ENCODE results near the gene ALDH1L1. TPM values are rescaled to one million over a fixed set of nuclear protein-coding genes. Genes with fewer than 3 reads are reported as not detected.

ALDH1L1 gene
- total RNA-seq, 1 donor = under 0.01 TPM

DNA sequence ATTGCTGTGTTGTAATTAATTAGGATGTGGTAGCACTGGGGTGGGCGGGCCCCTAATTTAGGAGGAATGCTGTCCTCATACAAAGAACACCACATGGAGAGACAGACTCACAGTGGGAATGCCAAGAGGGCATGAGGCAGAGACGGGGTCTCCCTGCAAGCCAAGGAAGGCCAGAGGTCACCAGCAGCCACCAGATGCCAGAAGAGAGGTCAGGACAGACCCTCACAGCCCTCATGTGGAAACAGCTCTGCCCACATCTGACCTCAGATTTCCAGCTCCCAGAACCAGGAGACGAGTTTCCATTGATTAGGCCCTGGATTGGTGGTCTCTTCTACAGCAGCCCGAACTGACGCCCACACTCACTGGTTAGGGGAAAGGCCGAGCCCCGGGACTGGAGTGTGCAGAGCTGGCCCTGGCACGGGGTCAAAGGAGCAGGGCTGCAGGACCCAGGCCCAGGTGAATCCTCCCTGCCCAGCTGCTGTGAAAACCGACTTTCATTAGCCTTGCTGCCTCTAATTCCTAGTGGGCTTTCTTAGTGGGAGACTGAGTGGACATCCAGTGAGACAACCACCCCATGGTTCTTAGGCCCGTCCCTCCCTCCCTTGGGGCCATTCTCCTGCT is 53.5 kb downstream of the ALDH1L1 start:
- no peaks in the 10 kb centered on the region for H3K4me1 ChIP-seq (ENCODE audit: insufficient read depth, low read length)
- no peak overlapping the region for H2AFZ ChIP-seq (ENCODE audit: low read length)
- TF ChIP-seq, protein P1, sequence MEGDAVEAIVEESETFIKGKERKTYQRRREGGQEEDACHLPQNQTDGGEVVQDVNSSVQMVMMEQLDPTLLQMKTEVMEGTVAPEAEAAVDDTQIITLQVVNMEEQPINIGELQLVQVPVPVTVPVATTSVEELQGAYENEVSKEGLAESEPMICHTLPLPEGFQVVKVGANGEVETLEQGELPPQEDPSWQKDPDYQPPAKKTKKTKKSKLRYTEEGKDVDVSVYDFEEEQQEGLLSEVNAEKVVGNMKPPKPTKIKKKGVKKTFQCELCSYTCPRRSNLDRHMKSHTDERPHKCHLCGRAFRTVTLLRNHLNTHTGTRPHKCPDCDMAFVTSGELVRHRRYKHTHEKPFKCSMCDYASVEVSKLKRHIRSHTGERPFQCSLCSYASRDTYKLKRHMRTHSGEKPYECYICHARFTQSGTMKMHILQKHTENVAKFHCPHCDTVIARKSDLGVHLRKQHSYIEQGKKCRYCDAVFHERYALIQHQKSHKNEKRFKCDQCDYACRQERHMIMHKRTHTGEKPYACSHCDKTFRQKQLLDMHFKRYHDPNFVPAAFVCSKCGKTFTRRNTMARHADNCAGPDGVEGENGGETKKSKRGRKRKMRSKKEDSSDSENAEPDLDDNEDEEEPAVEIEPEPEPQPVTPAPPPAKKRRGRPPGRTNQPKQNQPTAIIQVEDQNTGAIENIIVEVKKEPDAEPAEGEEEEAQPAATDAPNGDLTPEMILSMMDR (IDR thresholded peaks at IDR 0.05; ENCODE audit: extremely low read depth, low read depth, low read length) = no peak
- H3K4me2 ChIP-seq (ENCODE audit: insufficient read depth, low read length) = no peak overlapping the region
- no peak overlapping the region for H3K4me3 ChIP-seq (ENCODE audit: insufficient read depth, low read length)
- DNase-seq (ENCODE audit: insufficient read length, low spot score, missing footprints) = no peak
- H3K36me3 ChIP-seq (ENCODE audit: insufficient read depth, low read length) = no peaks in the 10 kb centered on the region
- H4K20me1 ChIP-seq (ENCODE audit: insufficient read depth, low read length) = no peaks in the 10 kb centered on the region
- no peaks in the 10 kb centered on the region for H3K79me2 ChIP-seq (ENCODE audit: insufficient read depth, low read length)
- peaks cover 11% of the 10 kb centered on the region for H3K27me3 ChIP-seq (ENCODE audit: insufficient read depth, low read length)
- H3K27ac ChIP-seq (ENCODE audit: low read depth, low read length) = no peak overlapping the region
- H3K9me3 ChIP-seq (ENCODE audit: low read depth, low read length) = no peaks in the 10 kb centered on the region

DNA sequence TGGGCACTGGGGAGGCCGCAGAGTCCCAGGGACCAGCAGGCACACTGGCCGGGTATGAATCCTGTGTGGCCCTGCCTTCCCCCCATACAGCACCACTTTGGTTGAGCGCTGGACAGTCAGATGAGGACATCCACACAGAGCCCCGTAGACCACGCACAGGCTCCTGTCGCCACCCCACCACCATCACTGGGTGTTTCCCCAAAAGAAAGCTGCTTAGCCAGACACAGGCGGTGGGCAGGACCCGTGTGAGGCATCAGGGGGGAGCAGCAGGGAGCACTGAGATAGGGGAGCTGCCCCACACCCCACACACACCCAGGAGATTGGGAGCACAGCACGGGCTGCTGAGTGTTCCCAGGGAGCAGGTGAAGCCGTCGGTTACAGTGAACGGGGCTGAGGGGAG is 54.1 kb downstream of the ALDH1L1 start:
- Histone ChIP-seq H3K9me3 (ENCODE audit: low read depth, low read length) (no peaks in the 10 kb centered on the region), H4K20me1 (ENCODE audit: insufficient read depth, low read length) (no peaks in the 10 kb centered on the region), H3K4me1 (ENCODE audit: insufficient read depth, low read length) (no peaks in the 10 kb centered on the region), H3K36me3 (ENCODE audit: insufficient read depth, low read length) (no peaks in the 10 kb centered on the region), H3K79me2 (ENCODE audit: insufficient read depth, low read length) (no peaks in the 10 kb centered on the region), H3K27me3 (ENCODE audit: insufficient read depth, low read length) (peaks cover 16% of the 10 kb centered on the region), H3K27ac (ENCODE audit: low read depth, low read length) (no peak overlapping the region), H3K4me3 (ENCODE audit: insufficient read depth, low read length) (no peak overlapping the region), H3K4me2 (ENCODE audit: insufficient read depth, low read length) (no peak overlapping the region), H2AFZ (ENCODE audit: low read length) (no peak overlapping the region)
- TF ChIP-seq, protein P1 (IDR thresholded peaks at IDR 0.05; ENCODE audit: extremely low read depth, low read depth, low read length) = no peak
- DNase-seq (ENCODE audit: insufficient read length, low spot score, missing footprints) = no peak

DNA sequence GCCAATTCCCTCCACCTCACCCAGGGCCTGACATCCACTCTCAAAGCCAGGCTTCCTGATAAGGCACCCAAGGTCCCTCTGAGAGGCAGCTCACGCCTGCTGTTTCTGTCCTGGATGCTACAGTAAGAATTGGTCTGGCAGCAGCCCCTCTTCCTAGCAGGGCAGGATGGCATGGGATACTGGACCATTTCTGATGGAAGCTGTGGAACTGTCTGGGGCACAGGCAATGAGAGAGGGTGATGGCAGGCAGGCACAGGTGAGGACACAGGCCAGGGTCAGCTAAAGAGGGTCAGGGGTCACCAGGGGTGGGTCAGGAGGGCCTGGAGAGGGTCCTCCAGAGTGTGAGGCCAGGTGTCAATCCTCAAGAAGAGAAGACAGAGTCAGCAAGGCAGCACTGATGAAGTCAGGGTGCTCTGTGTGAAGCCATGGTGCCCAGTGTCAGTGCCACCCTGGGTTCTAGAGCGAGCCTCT is 54.6 kb downstream of the ALDH1L1 start:
- H3K79me2 ChIP-seq (ENCODE audit: insufficient read depth, low read length) = no peaks in the 10 kb centered on the region
- TF ChIP-seq, protein P1 (IDR thresholded peaks at IDR 0.05; ENCODE audit: extremely low read depth, low read depth, low read length) = no peak

DNA sequence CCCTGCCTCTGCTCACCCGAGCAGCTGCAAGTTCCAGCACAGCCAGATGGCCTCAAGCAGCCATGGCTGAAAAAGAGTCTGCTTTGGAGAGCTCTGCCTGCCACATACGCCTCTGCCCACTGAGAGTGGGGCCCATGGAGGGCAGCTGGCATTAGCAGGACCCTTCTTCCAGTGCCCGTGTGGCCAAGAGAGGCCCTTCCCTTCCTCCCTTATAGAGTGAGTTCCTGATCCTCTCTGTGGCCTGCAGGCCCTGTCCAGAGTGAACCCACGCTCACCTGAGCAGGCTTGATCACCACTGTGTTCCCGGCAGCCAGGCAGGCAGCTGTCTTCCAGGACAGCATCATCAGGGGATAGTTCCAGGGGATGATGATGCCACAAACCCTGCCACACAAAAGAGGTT is 55.0 kb downstream of the ALDH1L1 start:
- no peak overlapping the region for H3K27ac ChIP-seq (ENCODE audit: low read depth, low read length)
- H3K4me3 ChIP-seq (ENCODE audit: insufficient read depth, low read length) = no peak overlapping the region
- DNase-seq (ENCODE audit: insufficient read length, low spot score, missing footprints) = no peak
- H3K79me2 ChIP-seq (ENCODE audit: insufficient read depth, low read length) = no peaks in the 10 kb centered on the region
- TF ChIP-seq, protein P1 (IDR thresholded peaks at IDR 0.05; ENCODE audit: extremely low read depth, low read depth, low read length) = no peak
- no peaks in the 10 kb centered on the region for H3K36me3 ChIP-seq (ENCODE audit: insufficient read depth, low read length)
- peaks cover 22% of the 10 kb centered on the region for H3K27me3 ChIP-seq (ENCODE audit: insufficient read depth, low read length)
- no peaks in the 10 kb centered on the region for H3K4me1 ChIP-seq (ENCODE audit: insufficient read depth, low read length)
- H4K20me1 ChIP-seq (ENCODE audit: insufficient read depth, low read length) = no peaks in the 10 kb centered on the region
- H2AFZ ChIP-seq (ENCODE audit: low read length) = no peak overlapping the region
- H3K9me3 ChIP-seq (ENCODE audit: low read depth, low read length) = no peaks in the 10 kb centered on the region
- no peak overlapping the region for H3K4me2 ChIP-seq (ENCODE audit: insufficient read depth, low read length)

More for the DNA sequence above, 54.6 kb downstream of the ALDH1L1 start:
- Histone ChIP-seq H2AFZ (ENCODE audit: low read length) (no peak overlapping the region), H3K4me3 (ENCODE audit: insufficient read depth, low read length) (no peak overlapping the region), H3K4me1 (ENCODE audit: insufficient read depth, low read length) (no peaks in the 10 kb centered on the region), H3K9me3 (ENCODE audit: low read depth, low read length) (no peaks in the 10 kb centered on the region), H4K20me1 (ENCODE audit: insufficient read depth, low read length) (no peaks in the 10 kb centered on the region), H3K4me2 (ENCODE audit: insufficient read depth, low read length) (no peak overlapping the region), H3K36me3 (ENCODE audit: insufficient read depth, low read length) (no peaks in the 10 kb centered on the region), H3K27ac (ENCODE audit: low read depth, low read length) (no peak overlapping the region), H3K27me3 (ENCODE audit: insufficient read depth, low read length) (peaks cover 21% of the 10 kb centered on the region)
- no peak for DNase-seq (ENCODE audit: insufficient read length, low spot score, missing footprints)
